IPS DF 6.9 (cell line): ENCODE measurements around the gene GFPT2.

Experiments used
- DNase-seq: peaks from one replicate; pipeline ENCODE4 v3.0.0-alpha.2; 2013; ENCODE audit warnings: low read depth, low spot score
- H3K27ac ChIP-seq: one replicate; pipeline ENCODE4 v1.5.1; 2013; ENCODE audit warnings: low read length, control low read depth
- H3K27me3 ChIP-seq: 2 replicates; pipeline ENCODE4 v1.6.1; 2013; ENCODE audit warnings: mild to moderate bottlenecking, low read length; ENCODE audit not compliant: control insufficient read depth, insufficient read depth
- H3K36me3 ChIP-seq: 2 replicates; pipeline ENCODE4 v1.6.1; 2013; ENCODE audit warnings: low read length; ENCODE audit not compliant: control insufficient read depth, insufficient read depth
- H3K4me1 ChIP-seq: 2 replicates; pipeline ENCODE4 v1.6.1; 2013; ENCODE audit warnings: low read length; ENCODE audit not compliant: control insufficient read depth, insufficient read depth
- H3K4me3 ChIP-seq: 2 replicates; pipeline ENCODE4 v1.5.1; 2013; ENCODE audit warnings: mild to moderate bottlenecking, low read length
- H3K9me3 ChIP-seq: 2 replicates; pipeline ENCODE4 v1.6.1; 2013; ENCODE audit warnings: low read length, inconsistent platforms; ENCODE audit not compliant: control insufficient read depth, insufficient read depth
- WGBS: extraction: QIAGEN DNeasy Blood & Tissue Kit; methylation state at CpG from one replicate; pipeline ENCODE4 v1.1.7; 2013; ENCODE audit warnings: mixed read lengths, missing lambda C conversion rate; ENCODE audit not compliant: insufficient read length, insufficient coverage; 5-methylcytosine and 5-hydroxymethylcytosine counted together

GFPT2 gene

GRCh38 chr5:180324601-180324950 is 28.6 kb downstream of the GFPT2 start:
- WGBS = no CpG with 5 or more reads among the region's 8 CpGs

DNA sequence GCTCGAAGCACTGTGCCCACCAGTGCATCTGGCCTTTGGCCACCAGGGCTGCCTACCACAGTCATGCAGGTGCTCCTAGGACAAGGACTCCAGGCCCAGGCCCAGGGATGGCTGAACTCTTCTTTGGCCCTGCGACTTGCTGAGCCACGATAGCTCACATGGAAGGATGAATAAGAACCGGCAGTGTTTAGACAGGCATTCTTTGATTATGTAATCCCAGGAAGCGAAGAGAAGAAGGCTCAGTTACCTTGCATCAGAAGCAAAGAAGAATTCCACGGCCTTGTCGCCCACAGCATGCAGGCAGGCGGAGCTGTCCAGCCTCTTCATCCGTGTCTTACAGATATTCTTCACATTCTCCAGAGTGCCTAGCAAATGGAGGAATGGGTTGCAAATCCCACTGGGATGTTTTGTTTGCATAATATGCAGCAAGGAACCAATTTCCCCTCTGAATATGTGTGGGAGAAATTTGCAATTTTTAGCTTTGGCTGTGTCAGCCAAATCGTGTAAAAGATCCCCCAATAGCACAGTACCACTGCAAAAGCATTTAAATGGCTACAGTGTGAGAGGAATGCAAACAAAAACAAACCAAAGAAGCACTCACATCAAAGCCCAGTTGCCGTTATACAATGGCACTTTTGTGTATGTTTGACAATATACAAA is 29.1 kb downstream of the GFPT2 start:
- H3K9me3 ChIP-seq = no peaks in the 10 kb centered on the region
- H3K27ac ChIP-seq = no peak overlapping the region
- no peaks in the 10 kb centered on the region for H3K27me3 ChIP-seq
- no peaks in the 10 kb centered on the region; the same call in 1 of the 2 replicates for H3K4me1 ChIP-seq
- no peak overlapping the region for H3K4me3 ChIP-seq
- no peak for DNase-seq
- H3K36me3 ChIP-seq = peaks cover 44% of the 10 kb centered on the region
- WGBS = no CpG with 5 or more reads among the region's 11 CpGs

More at GRCh38 chr5:180324601-180324950, 28.6 kb downstream of the GFPT2 start:
- Histone ChIP-seq H3K4me1 (no peaks in the 10 kb centered on the region; the same call in 1 of the 2 replicates), H3K27me3 (no peaks in the 10 kb centered on the region), H3K9me3 (no peaks in the 10 kb centered on the region), H3K4me3 (no peak overlapping the region), H3K27ac (no peak overlapping the region), H3K36me3 (peaks cover 42% of the 10 kb centered on the region)
- no peak for DNase-seq

GRCh38 chr5:180323160-180323559 is 30.0 kb downstream of the GFPT2 start:
- Histone ChIP-seq H3K27ac (no peak overlapping the region), H3K36me3 (peaks cover 48% of the 10 kb centered on the region), H3K27me3 (no peaks in the 10 kb centered on the region), H3K9me3 (no peaks in the 10 kb centered on the region), H3K4me3 (no peak overlapping the region), H3K4me1 (no peaks in the 10 kb centered on the region; the same call in 1 of the 2 replicates)
- DNase-seq = no peak
- no CpG with 5 or more reads among the region's 14 CpGs for WGBS

DNA sequence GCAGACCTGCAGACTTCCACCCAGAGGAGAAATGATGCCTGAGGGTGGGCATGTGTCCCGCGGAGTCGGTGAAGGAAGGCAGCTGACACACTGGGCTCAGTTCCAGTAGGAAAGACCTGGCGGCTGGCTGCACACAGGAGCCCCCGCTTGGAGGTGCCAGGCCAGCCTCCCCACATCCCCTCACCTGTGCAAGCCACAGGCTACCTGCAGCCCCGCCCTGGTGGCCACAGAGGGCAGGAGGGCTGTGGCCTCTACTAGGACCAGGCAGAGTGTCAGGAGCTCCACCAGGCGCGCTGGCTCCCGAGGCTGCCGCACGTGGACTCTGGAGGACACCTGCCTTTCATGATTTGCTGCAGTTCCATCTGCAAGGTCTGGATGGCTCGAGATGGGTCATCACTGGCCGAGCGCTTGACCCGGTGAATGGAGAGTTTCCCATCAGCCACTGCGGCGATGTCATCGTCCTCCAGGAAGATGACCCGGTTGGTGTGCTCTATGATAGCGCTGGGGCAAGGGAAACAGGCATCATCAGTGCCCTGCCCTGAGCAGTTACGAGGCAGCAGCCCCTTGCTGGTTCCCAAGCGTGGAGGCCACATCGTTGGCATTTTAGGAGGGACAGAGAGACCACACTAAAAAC is 34.6 kb downstream of the GFPT2 start:
- peaks cover 46% of the 10 kb centered on the region for H3K36me3 ChIP-seq
- no CpG with 5 or more reads among the region's 23 CpGs for WGBS
- no peak for DNase-seq
- H3K4me1 ChIP-seq = no peaks in the 10 kb centered on the region
- no peaks in the 10 kb centered on the region for H3K27me3 ChIP-seq
- no peak overlapping the region for H3K27ac ChIP-seq
- H3K4me3 ChIP-seq = no peak overlapping the region
- H3K9me3 ChIP-seq = no peaks in the 10 kb centered on the region

DNA sequence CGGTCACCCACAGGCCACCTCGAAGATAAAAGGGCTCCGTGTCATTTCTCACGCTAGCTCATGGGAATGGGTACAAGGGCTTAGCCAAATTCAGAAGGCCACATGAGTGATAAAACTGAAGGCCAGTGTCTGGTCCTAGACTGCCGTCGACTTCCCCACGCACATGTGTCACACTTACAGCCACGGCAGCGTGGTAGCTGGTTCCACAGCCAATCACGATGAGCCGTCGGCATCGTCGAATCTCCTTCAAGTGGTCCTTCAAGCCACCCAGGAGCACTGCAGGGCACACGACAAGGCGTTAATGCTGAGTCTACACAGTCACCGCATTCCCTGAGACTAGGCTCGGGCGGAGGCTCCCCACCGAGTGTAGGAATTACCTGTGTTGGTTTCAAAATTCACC is 36.5 kb downstream of the GFPT2 start:
- Histone ChIP-seq H3K4me1 (no peaks in the 10 kb centered on the region), H3K4me3 (no peak overlapping the region), H3K27ac (no peak overlapping the region), H3K9me3 (no peaks in the 10 kb centered on the region), H3K36me3 (peaks cover 47% of the 10 kb centered on the region), H3K27me3 (no peaks in the 10 kb centered on the region)
- WGBS = no CpG with 5 or more reads among the region's 20 CpGs
- no peak for DNase-seq

DNA sequence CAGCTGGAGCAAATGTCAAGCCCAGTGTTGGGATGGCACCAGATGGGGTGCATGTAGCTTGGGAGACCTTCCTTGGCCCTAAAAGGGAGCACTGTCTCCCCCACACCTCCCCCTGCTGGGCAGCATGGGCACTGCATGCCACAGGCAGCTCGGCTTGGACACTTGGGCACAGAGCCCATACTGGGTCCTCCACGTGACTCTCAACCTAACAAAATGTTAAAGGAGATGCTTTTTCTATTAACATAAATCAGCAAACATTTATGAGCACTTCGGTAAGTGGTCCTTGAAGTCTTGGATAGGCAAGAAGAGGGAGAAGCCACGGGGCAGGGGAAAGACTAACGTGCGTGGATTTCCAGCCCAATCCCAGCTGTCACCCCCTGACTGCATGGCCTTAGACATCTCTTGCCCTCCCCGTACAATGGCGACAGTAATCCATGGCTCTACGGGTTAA is 37.3 kb downstream of the GFPT2 start:
- Histone ChIP-seq H3K27ac (no peak overlapping the region), H3K9me3 (no peaks in the 10 kb centered on the region), H3K36me3 (peaks cover 50% of the 10 kb centered on the region), H3K27me3 (no peaks in the 10 kb centered on the region), H3K4me1 (no peaks in the 10 kb centered on the region), H3K4me3 (no peak overlapping the region)
- no CpG with 5 or more reads among the region's 9 CpGs for WGBS
- DNase-seq = no peak

DNA sequence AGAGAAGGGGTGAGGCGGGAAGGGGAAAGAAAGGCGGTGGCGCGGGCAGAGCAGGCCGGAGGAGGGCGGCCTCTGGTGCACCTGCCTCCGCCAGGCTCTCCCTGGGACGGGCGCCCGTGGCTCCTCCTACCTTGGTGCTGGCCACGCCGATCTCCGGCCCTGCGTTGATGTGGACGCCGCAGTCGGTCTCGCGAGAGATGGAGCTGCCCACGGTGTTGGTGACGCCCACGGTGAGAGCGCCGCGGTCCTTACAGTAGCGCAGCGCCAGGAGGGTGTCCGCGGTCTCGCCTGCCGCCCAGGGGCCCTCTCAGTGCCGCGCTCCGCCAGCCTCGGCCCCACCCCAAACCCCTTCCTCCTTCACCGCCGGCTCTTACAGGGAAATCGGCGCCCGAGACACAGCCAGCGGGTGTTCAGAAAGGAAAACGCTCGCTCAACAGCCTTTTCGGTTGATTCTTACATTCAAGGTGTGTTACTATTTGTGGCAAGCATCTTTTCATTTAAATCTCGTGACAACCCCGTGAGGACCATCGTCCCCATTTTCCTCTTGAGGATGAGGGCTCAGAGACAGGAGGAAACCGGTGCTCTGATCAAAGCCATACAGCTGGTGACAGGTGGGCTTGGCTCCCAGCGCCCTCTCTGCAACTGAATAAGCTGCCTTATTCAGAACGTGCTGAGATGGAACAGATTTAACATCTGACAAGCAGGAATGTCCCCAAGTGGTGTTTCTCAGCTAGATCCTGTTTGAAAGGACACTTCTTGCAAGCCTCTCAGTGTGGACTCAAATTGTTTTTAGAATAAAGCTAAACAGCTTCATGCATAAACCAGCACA is 39.2 kb downstream of the GFPT2 start:
- DNase-seq = no peak
- H3K27me3 ChIP-seq = no peaks in the 10 kb centered on the region
- H3K36me3 ChIP-seq = peaks cover 48% of the 10 kb centered on the region
- H3K27ac ChIP-seq = no peak overlapping the region
- WGBS = 100% methylated on average over 1 of the region's 50 CpGs
- no peaks in the 10 kb centered on the region for H3K4me1 ChIP-seq
- H3K9me3 ChIP-seq = no peaks in the 10 kb centered on the region
- H3K4me3 ChIP-seq = no peak overlapping the region

DNA sequence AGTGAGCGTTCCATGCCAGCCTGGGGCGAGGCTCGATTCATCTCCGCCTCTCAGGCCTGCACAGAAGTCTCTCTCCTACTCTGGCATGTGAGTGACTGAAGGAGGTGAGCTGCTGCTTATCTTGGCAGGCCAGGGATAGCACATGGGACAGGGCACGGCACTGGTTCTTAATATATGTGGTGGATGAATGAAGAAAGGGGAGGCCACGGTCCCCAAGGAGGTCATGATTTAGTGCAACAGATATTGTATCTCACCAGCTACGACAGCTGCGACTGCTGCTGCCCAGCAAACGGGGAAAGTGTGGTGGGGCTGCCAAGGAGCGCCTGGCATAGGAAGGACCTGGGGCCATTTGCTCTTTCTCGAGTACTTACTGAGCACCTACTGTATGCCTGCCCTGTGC is 41.9 kb downstream of the GFPT2 start:
- WGBS = no CpG with 5 or more reads among the region's 11 CpGs
- Histone ChIP-seq H3K9me3 (no peaks in the 10 kb centered on the region), H3K4me3 (no peak overlapping the region), H3K27me3 (no peaks in the 10 kb centered on the region), H3K4me1 (no peaks in the 10 kb centered on the region), H3K36me3 (peaks cover 34% of the 10 kb centered on the region), H3K27ac (no peak overlapping the region)
- no peak for DNase-seq

DNA sequence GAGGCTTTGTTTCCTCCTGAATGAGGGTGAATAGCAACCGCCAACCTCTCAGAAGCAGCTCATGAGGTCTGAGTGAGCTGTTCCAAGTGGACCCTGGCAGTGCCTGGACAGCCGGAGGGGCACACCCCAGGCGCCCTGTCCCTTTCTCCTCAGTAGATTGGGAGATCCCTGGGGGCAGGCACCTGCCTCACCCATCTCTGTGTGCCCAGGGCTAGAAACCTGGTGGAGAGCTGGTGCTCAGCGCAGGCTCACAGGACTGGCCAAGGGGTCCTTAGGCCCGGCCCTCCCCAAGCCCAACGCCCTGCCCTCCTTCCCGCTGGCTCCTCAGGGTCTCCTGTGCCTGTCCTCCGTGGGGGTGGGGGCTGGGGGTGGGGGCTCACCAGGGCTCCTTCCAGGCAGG is 46.3 kb downstream of the GFPT2 start:
- WGBS = no CpG with 5 or more reads among the region's 8 CpGs
- Histone ChIP-seq H3K36me3 (peaks cover 47% of the 10 kb centered on the region), H3K9me3 (no peaks in the 10 kb centered on the region), H3K27ac (no peak overlapping the region), H3K27me3 (no peaks in the 10 kb centered on the region), H3K4me3 (no peak overlapping the region), H3K4me1 (no peaks in the 10 kb centered on the region)
- DNase-seq = no peak

DNA sequence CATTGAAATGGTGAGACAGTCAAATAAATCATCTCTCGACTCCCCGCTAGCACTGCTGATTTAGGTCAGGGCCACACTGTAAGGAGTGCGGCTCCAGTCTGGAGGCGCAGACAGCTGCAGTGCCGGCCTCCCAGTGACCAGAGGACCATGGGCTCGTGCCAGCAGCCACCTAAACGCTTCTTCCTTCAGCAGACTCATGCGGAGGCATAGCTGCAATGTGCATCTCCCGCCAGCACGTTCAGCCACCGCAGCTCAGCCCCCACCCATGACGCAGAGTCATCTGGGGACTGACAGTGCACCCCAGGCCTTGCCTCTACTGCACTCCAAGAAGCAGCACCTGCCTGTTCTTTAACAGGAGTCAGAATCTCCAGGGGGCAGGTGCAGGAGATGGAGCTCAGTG is 47.7 kb downstream of the GFPT2 start:
- no CpG with 5 or more reads among the region's 12 CpGs for WGBS
- Histone ChIP-seq H3K9me3 (no peaks in the 10 kb centered on the region), H3K4me3 (no peak overlapping the region), H3K27me3 (no peaks in the 10 kb centered on the region), H3K36me3 (peaks cover 47% of the 10 kb centered on the region), H3K4me1 (no peaks in the 10 kb centered on the region), H3K27ac (no peak overlapping the region)
- no peak for DNase-seq
